ENCODE measurements around the gene KDM4B. TPM values are rescaled to one million over a fixed set of nuclear protein-coding genes. Genes with fewer than 3 reads are reported as not detected.

KDM4B gene
- total and polyA plus RNA-seq, 5 donors = 18.8 to 37.5 (median 26.6) TPM

DNA sequence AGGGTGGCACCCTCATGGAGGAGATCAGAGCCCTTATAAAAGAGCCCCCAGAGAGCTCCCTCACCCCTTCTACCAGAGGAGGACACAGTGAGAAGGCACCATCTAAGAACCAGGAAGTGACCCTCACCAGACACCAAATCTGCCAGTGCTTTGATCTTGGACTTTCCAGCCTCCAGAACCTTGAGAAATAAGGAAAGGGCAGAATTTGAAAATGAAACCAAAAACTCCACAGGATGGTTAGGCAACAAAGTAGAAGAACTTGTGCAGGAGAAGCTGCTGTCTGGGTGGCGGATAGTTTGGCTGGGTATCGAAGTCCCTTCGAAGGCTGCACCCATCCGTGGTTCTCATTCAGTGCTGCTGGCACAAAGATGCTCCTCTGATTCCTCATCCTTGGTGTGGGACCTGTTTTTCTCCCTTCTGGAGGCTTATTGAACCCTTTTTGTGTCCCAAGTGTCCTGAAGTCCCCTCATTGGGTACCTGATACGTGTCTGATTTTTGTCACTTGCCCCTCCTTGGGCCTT is 130.8 kb downstream of the KDM4B start:
- Histone ChIP-seq H3K27ac (ENCODE audit: low read length) (no peak overlapping the region), H3K9me3 (ENCODE audit: control insufficient read depth, low read length) (no peaks in the 10 kb centered on the region), H3K27me3 (ENCODE audit: control insufficient read depth, insufficient read depth) (no peaks in the 10 kb centered on the region), H3K4me1 (ENCODE audit: control insufficient read depth, insufficient read depth, low read length) (peaks cover 2% of the 10 kb centered on the region), H3K4me3 (ENCODE audit: low read length) (no peak overlapping the region)
- ATAC-seq = no peak
- 99% methylated on average over 5 of the region's 5 CpGs for WGBS
- DNase-seq = no peak
- intact Hi-C loops (cut with DNase I) = no loop called here

- peaks cover 2% of the 10 kb centered on the region for H3K4me1 ChIP-seq (ENCODE audit: control insufficient read depth, insufficient read depth, low read length)
- intact Hi-C loops (cut with DNase I) = no loop called here
- 97% methylated on average over 18 of the region's 18 CpGs for WGBS
These were observed 133.0 kb downstream of the KDM4B start for GRCh38 chr19:5101871-5102270.

GRCh38 chr19:5102520-5102919 is 133.6 kb downstream of the KDM4B start:
- DNase-seq (peak in 1 of 3 donors; percentile 46), ATAC-seq (peak in 1 of 2 donors; percentile 2)
- Histone ChIP-seq H3K27me3 (ENCODE audit: control insufficient read depth, insufficient read depth) (no peaks in the 10 kb centered on the region), H3K4me3 (ENCODE audit: low read length) (no peak overlapping the region), H3K9me3 (ENCODE audit: control insufficient read depth, low read length) (no peaks in the 10 kb centered on the region), H3K4me1 (ENCODE audit: control insufficient read depth, insufficient read depth, low read length) (peaks cover 2% of the 10 kb centered on the region), H3K27ac (ENCODE audit: low read length) (no peak overlapping the region)
- WGBS = 89% methylated on average over 21 of the region's 21 CpGs
- intact Hi-C loops (cut with DNase I) = no loop called here

More at GRCh38 chr19:5101871-5102270, 133.0 kb downstream of the KDM4B start:
- Histone ChIP-seq H3K4me3 (ENCODE audit: low read length) (no peak overlapping the region), H3K27me3 (ENCODE audit: control insufficient read depth, insufficient read depth) (no peaks in the 10 kb centered on the region), H3K9me3 (ENCODE audit: control insufficient read depth, low read length) (no peaks in the 10 kb centered on the region), H3K27ac (ENCODE audit: low read length) (no peak overlapping the region)
- no peak for ATAC-seq
- DNase-seq = peak in 1 of 3 donors; percentile 55

GRCh38 chr19:5103061-5103701 is 134.3 kb downstream of the KDM4B start:
- Histone ChIP-seq H3K9me3 (ENCODE audit: control insufficient read depth, low read length) (no peaks in the 10 kb centered on the region), H3K4me1 (ENCODE audit: control insufficient read depth, insufficient read depth, low read length) (peaks cover 2% of the 10 kb centered on the region), H3K27me3 (ENCODE audit: control insufficient read depth, insufficient read depth) (no peaks in the 10 kb centered on the region), H3K4me3 (ENCODE audit: low read length) (no peak overlapping the region), H3K27ac (ENCODE audit: low read length) (peak overlapping the region; percentile 1)
- intact Hi-C loops (cut with DNase I) = no loop called here
- 34% methylated on average over 29 of the region's 29 CpGs for WGBS
- peak; percentile 78 to 92 (median 91) for DNase-seq
- peak; percentile 69 to 81 for ATAC-seq

DNA sequence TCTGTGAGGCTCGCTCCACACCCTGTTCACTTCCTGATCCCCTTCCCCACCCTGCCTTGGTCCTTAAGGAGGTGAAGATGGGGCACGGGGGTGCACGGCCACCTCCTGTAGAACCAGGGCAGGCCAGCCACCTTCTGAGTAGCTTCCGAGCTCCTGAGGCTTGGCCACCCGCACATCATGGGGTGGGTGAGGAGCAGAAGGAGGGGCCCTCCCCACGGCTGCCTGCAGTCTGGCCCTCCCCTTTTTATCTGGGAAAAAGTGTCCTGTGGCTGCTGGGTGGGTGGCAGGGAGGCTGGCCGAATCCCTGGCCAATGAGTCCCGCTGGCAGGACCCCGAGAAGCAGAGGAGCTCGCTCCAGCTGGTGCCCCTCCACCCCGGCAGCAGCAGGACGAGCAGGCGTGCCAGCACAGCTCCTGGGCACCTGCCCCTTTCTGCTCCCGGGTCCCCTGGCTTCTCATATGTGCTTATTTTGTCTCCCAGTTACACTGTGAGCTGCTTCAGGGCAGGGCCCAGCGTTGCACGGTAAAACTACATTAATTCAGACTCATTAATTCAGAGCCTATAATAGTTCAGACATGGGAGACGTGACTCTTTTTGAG is 135.0 kb downstream of the KDM4B start:
- WGBS = 51% methylated on average over 17 of the region's 17 CpGs
- Histone ChIP-seq H3K4me1 (ENCODE audit: control insufficient read depth, insufficient read depth, low read length) (peaks cover 2% of the 10 kb centered on the region), H3K27ac (ENCODE audit: low read length) (peak overlapping the region; percentile 1), H3K4me3 (ENCODE audit: low read length) (no peak overlapping the region), H3K9me3 (ENCODE audit: control insufficient read depth, low read length) (no peaks in the 10 kb centered on the region), H3K27me3 (ENCODE audit: control insufficient read depth, insufficient read depth) (no peaks in the 10 kb centered on the region)
- intact Hi-C loops (cut with DNase I) = no loop called here
- ATAC-seq = peak; percentile 6 to 30
- DNase-seq = peak in 1 of 3 donors; percentile 66

- H3K27ac ChIP-seq (ENCODE audit: low read length) = no peak overlapping the region
- DNase-seq (peak in 1 of 3 donors; percentile 59), ATAC-seq (peak in 1 of 2 donors; percentile 22)
- no peak overlapping the region for H3K4me3 ChIP-seq (ENCODE audit: low read length)
- H3K27me3 ChIP-seq (ENCODE audit: control insufficient read depth, insufficient read depth) = no peaks in the 10 kb centered on the region
- peaks cover 2% of the 10 kb centered on the region for H3K4me1 ChIP-seq (ENCODE audit: control insufficient read depth, insufficient read depth, low read length)
- H3K9me3 ChIP-seq (ENCODE audit: control insufficient read depth, low read length) = no peaks in the 10 kb centered on the region
- intact Hi-C loops (cut with DNase I) = no loop called here
- WGBS = 84% methylated on average over 18 of the region's 18 CpGs
These were observed 136.0 kb downstream of the KDM4B start for GRCh38 chr19:5104871-5105351.

- no peak overlapping the region for H3K27ac ChIP-seq (ENCODE audit: low read length)
These were observed 137.3 kb downstream of the KDM4B start for GRCh38 chr19:5106191-5106726.

GRCh38 chr19:5106971-5107370 is 138.1 kb downstream of the KDM4B start:
- no peak for ATAC-seq
- Histone ChIP-seq H3K27me3 (ENCODE audit: control insufficient read depth, insufficient read depth) (no peaks in the 10 kb centered on the region), H3K4me3 (ENCODE audit: low read length) (no peak overlapping the region), H3K27ac (ENCODE audit: low read length) (no peak overlapping the region), H3K9me3 (ENCODE audit: control insufficient read depth, low read length) (no peaks in the 10 kb centered on the region), H3K4me1 (ENCODE audit: control insufficient read depth, insufficient read depth, low read length) (peaks cover 2% of the 10 kb centered on the region)
- intact Hi-C loops (cut with DNase I) = no loop called here
- no peak for DNase-seq
- 84% methylated on average over 19 of the region's 19 CpGs for WGBS

More at GRCh38 chr19:5106191-5106726, 137.3 kb downstream of the KDM4B start:
- Histone ChIP-seq H3K4me1 (ENCODE audit: control insufficient read depth, insufficient read depth, low read length) (peaks cover 2% of the 10 kb centered on the region), H3K9me3 (ENCODE audit: control insufficient read depth, low read length) (no peaks in the 10 kb centered on the region), H3K4me3 (ENCODE audit: low read length) (no peak overlapping the region), H3K27me3 (ENCODE audit: control insufficient read depth, insufficient read depth) (no peaks in the 10 kb centered on the region)
- 86% methylated on average over 23 of the region's 23 CpGs for WGBS
- intact Hi-C loops (cut with DNase I) = no loop called here
- ATAC-seq (no peak), DNase-seq (no peak)

- Histone ChIP-seq H3K27ac (ENCODE audit: low read length) (peak overlapping the region; percentile 10), H3K4me1 (ENCODE audit: control insufficient read depth, insufficient read depth, low read length) (peaks cover 2% of the 10 kb centered on the region), H3K9me3 (ENCODE audit: control insufficient read depth, low read length) (no peaks in the 10 kb centered on the region), H3K27me3 (ENCODE audit: control insufficient read depth, insufficient read depth) (no peaks in the 10 kb centered on the region), H3K4me3 (ENCODE audit: low read length) (no peak overlapping the region)
- ATAC-seq = peak in 1 of 2 donors; percentile 20
- WGBS = 65% methylated on average over 21 of the region's 21 CpGs
- peak in 2 of 3 donors; percentile 75 for DNase-seq
- intact Hi-C loops (cut with DNase I) = no loop called here
These were observed 138.7 kb downstream of the KDM4B start for GRCh38 chr19:5107432-5108122.

- H3K4me1 ChIP-seq (ENCODE audit: control insufficient read depth, insufficient read depth, low read length) = no peaks in the 10 kb centered on the region
- 72% methylated on average over 12 of the region's 12 CpGs for WGBS
- no peak for ATAC-seq
- no peak for DNase-seq
- no peaks in the 10 kb centered on the region for H3K9me3 ChIP-seq (ENCODE audit: control insufficient read depth, low read length)
- no peaks in the 10 kb centered on the region for H3K27me3 ChIP-seq (ENCODE audit: control insufficient read depth, insufficient read depth)
- H3K4me3 ChIP-seq (ENCODE audit: low read length) = no peak overlapping the region
- H3K27ac ChIP-seq (ENCODE audit: low read length) = no peak overlapping the region
- intact Hi-C loops (cut with DNase I) = no loop called here
These were observed 139.2 kb downstream of the KDM4B start for GRCh38 chr19:5108123-5108596.
